WTC11 (cell line): ENCODE measurements around the gene RC3H1.
"Not testable (repeated sequence)": the region's sequence is repeated elsewhere in the genome, so short reads cannot be mapped to it uniquely, and the experiment has no call there.

Experiments used
- AR ChIP-seq: fragments of 250-450 bp; sonication (Bioruptor Pico); IDR thresholded peaks from 2 replicates; pipeline ENCODE4 v1.9.0; 2021; ENCODE audit warnings: mild to moderate bottlenecking
- ATF2 ChIP-seq: sonication (generic); formaldehyde crosslinking; IDR thresholded peaks from 2 replicates; pipeline ENCODE4 v1.8.1; 2022; ENCODE audit warnings: low read depth, missing genetic modification reagents, borderline replicate concordance
- ATF6 ChIP-seq: sonication (generic); formaldehyde crosslinking; IDR thresholded peaks from 2 replicates; pipeline ENCODE4 v1.8.1; 2023; ENCODE audit warnings: mild to moderate bottlenecking, missing genetic modification reagents
- CTCF ChIP-seq: fragments of 200-600 bp; IDR thresholded peaks from 2 replicates; pipeline ENCODE4 v1.8.0; 2022; ENCODE audit warnings: antibody characterized with exemption
- E2F4 ChIP-seq: sonication (generic); formaldehyde crosslinking; IDR thresholded peaks from 2 replicates; pipeline ENCODE4 v1.8.1; 2022; ENCODE audit warnings: low read depth, mild to moderate bottlenecking, moderate library complexity, missing genetic modification reagents, borderline replicate concordance
- ELF4 ChIP-seq: sonication (generic); formaldehyde crosslinking; IDR thresholded peaks from 2 replicates; pipeline ENCODE4 v1.8.1; 2022; ENCODE audit warnings: low read depth, mild to moderate bottlenecking, moderate library complexity, missing genetic modification reagents
- ETV6 ChIP-seq: sonication (generic); formaldehyde crosslinking; IDR thresholded peaks from 2 replicates; pipeline ENCODE4 v1.8.1; 2022; ENCODE audit warnings: mild to moderate bottlenecking, missing genetic modification reagents
- RELA ChIP-seq: sonication (generic); formaldehyde crosslinking; IDR thresholded peaks from 2 replicates; pipeline ENCODE4 v1.8.1; 2022; ENCODE audit warnings: missing genetic modification reagents, mild to moderate bottlenecking, borderline replicate concordance
- SMAD3 ChIP-seq: sonication (generic); formaldehyde crosslinking; IDR thresholded peaks from 2 replicates; pipeline ENCODE4 v1.8.0; 2022; ENCODE audit warnings: missing genetic modification reagents, mild to moderate bottlenecking, borderline replicate concordance
- STAT6 ChIP-seq: sonication (generic); formaldehyde crosslinking; conservative IDR thresholded peaks from 2 replicates; pipeline ENCODE4 v1.8.1; 2023; ENCODE audit warnings: mild to moderate bottlenecking, low read depth, missing genetic modification reagents, moderate library complexity
- ZNF671 ChIP-seq: fragments of 250-450 bp; sonication (Bioruptor Pico); IDR thresholded peaks from 2 replicates; pipeline ENCODE4 v1.8.0; 2021; ENCODE audit warnings: mild to moderate bottlenecking

GRCh38 chr1:174055797-174056196, 33.6 kb upstream of the RC3H1 start:
- not testable (repeated sequence) for TF ChIP-seq STAT6 (CRISPR knock-in tag); E2F4 (CRISPR knock-in tag); CTCF; ZNF671 (CRISPR knock-in tag); RELA; AR; ATF6 (CRISPR knock-in tag); ETV6; ELF4; SMAD3; ATF2 (CRISPR knock-in tag)
